Gastrocnemius medialis (tissue), 4 donors: ENCODE measurements around the gene GFER. TPM values are rescaled to one million over a fixed set of nuclear protein-coding genes. Genes with fewer than 3 reads are reported as not detected.
A peak's percentile ranks its signal among the peaks of the same experiment; 100 is the strongest.

ENCODE experiments used
- ATAC-seq, 2 donors: fragments of 150-250 bp; one replicate each; pipeline ENCODE4 v1.9.1; 2016
- DNase-seq, 2 donors: peaks; one replicate each; pipeline ENCODE4 v3.0.0-alpha.2; 2019
- H3K27ac ChIP-seq, 4 donors: fragments of 200-600 bp; sonication (generic); 1 replicate in 1 of 4; 2 replicates in 3 of 4; pipeline ENCODE4 v1.5.1; 2016 to 2018; ENCODE audit warnings: mild to moderate bottlenecking in 2 of 4, moderate library complexity in 1 of 4
- H3K27me3 ChIP-seq, 3 donors: fragments of 200-600 bp; sonication (generic) in 2 of 3; 1 replicate in 1 of 3; 2 replicates in 2 of 3; pipeline versions ENCODE4 v1.5.1 to v1.6.0; 2016 to 2019; ENCODE audit warnings: mild to moderate bottlenecking in 1 of 3, moderate library complexity in 1 of 3
- H3K36me3 ChIP-seq, 2 donors: fragments of 200-600 bp; sonication (generic) in 1 of 2; one replicate each; pipeline ENCODE4 v1.5.1; 2017 to 2018
- H3K4me1 ChIP-seq, 2 donors: fragments of 200-600 bp; sonication (generic) in 1 of 2; one replicate each; pipeline ENCODE4 v1.5.1; 2016 to 2017; ENCODE audit warnings: mild to moderate bottlenecking in 2 of 2
- H3K4me3 ChIP-seq, 4 donors: fragments of 200-600 bp; sonication (generic) in 3 of 4; 1 replicate in 1 of 4; 2 replicates in 3 of 4; pipeline ENCODE4 v1.5.1; 2016 to 2019; ENCODE audit warnings: mild to moderate bottlenecking in 2 of 4
- H3K9me3 ChIP-seq, 3 donors: fragments of 200-600 bp; sonication (generic) in 2 of 3; 1 replicate in 1 of 3; 2 replicates in 2 of 3; pipeline ENCODE4 v1.5.1; 2016 to 2019
- POLR2A ChIP-seq, 2 donors: fragments of 450-650 bp; IDR thresholded peaks; one replicate each; pipeline ENCODE4 v1.6.1; 2017; ENCODE audit warnings: antibody characterized with exemption in 2 of 2, mild to moderate bottlenecking in 2 of 2, moderate library complexity in 2 of 2
- in situ Hi-C, 4 donors: fragments of 200-750 bp; cut with MboI; loops; one replicate each; pipeline versions ENCODE4 v1.15.0 to v1.8.0; 2017; ENCODE audit warnings: low sequenced_read_pairs in 4 of 4
- intact Hi-C: fragments of 100-400 bp; cut with DNase I; formaldehyde crosslinking; loops from one replicate; pipeline ENCODE4 v1.15.1; 2023; ENCODE audit warnings: low total_unique reads
- total RNA-seq, 4 donors: library from RNA; depleted of rRNA; stranded (reverse); fragments of >200 nt; gene quantifications; one replicate each; pipeline versions ENCODE4 v1.1.0 to v1.2.3, GENCODE V29; 2016
- TF ChIP-seq, protein P1 (sequence below), 5 experiments: fragments of 450-650 bp in 3 of 5; fragments of 200-600 bp in 2 of 5; sonication (generic) in 2 of 5; IDR thresholded peaks in 4 of 5; conservative IDR thresholded peaks in 1 of 5; 1 replicate in 4 of 5; 2 replicates in 1 of 5; pipeline ENCODE4 v1.5.1; 2016 to 2019; ENCODE audit warnings: antibody characterized with exemption in 5 of 5, mild to moderate bottlenecking in 3 of 5, moderate library complexity in 3 of 5

GFER gene
- total RNA-seq, 4 donors from 2014 or later: 16.3 to 27.0 (median 20.1) TPM

DNA sequence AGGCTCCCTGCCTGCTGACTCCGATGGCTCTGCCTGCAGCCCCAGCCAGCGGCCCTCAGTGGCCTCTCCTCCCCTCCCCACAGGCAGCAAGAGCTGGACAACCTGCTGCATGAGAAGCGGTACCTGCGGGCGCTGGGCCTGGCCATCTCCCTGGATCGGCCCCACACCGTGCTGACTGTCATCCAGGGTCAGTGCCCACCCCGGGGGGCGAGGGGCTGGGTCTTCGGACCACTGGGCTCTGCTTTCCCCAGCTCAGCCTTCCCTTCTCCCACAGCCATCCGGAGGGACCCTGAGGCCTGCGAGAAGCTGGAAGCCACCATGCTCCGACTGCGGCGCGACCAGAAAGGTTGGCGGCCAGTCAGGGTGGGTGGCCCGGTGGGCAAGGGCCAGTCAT lies 6.1 kb upstream of the GFER start:
- intact Hi-C loops (no loop called here), in situ Hi-C loops (no loop called here)
- Histone ChIP-seq H3K36me3 (peaks cover 0 to 48% of the 10 kb centered on the region in 2 donors), H3K4me3 (no peak overlapping the region), H3K27me3 (no peaks in the 10 kb centered on the region), H3K4me1 (peaks cover 5 to 18% of the 10 kb centered on the region in 2 donors), H3K27ac (no peak overlapping the region), H3K9me3 (no peaks in the 10 kb centered on the region)
- no peak for ATAC-seq
- DNase-seq: no peak
- TF ChIP-seq, protein P1, sequence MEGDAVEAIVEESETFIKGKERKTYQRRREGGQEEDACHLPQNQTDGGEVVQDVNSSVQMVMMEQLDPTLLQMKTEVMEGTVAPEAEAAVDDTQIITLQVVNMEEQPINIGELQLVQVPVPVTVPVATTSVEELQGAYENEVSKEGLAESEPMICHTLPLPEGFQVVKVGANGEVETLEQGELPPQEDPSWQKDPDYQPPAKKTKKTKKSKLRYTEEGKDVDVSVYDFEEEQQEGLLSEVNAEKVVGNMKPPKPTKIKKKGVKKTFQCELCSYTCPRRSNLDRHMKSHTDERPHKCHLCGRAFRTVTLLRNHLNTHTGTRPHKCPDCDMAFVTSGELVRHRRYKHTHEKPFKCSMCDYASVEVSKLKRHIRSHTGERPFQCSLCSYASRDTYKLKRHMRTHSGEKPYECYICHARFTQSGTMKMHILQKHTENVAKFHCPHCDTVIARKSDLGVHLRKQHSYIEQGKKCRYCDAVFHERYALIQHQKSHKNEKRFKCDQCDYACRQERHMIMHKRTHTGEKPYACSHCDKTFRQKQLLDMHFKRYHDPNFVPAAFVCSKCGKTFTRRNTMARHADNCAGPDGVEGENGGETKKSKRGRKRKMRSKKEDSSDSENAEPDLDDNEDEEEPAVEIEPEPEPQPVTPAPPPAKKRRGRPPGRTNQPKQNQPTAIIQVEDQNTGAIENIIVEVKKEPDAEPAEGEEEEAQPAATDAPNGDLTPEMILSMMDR (IDR thresholded peaks at IDR 0.05 in 4 of 5, conservative IDR thresholded peaks at IDR 0.05 in 1 of 5): no peak
- no peak for TF ChIP-seq POLR2A (IDR thresholded peaks at IDR 0.05)

DNA sequence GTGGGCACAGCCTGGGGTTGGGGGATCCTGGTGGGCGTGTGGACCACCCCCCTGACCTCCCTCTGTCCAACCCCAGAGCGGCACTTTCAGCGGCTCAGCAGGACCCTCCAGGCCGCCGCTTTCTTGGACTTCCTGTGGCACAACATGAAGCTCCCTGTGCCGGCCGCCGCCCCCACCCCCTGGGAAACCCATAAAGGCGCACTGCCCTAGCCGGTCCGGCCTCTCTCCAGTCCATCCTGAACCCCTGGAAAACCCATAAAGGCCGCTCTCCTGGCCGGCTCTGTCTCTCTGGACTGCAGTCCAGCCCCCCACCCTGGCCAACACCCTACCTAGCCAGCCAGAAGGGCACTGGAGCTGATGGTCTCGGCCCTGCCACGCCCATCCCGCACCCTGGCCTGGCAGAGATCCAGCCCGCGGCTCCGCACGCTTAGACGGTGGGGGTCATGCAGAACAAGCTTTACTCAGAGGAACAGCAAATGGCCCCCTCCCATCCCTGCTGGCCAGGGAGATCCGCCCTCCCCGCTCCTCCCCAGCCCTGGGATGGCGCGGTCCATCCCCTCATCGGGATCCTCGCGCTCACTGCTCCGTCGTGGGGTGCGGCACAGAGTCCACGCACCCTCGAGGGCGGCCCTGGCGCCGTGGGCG lies 5.4 kb upstream of the GFER start:
- in situ Hi-C loops: no loop called here
- ATAC-seq: no peak
- Histone ChIP-seq H3K9me3 (no peaks in the 10 kb centered on the region), H3K27ac (no peak overlapping the region), H3K4me1 (peaks cover 7 to 11% of the 10 kb centered on the region in 2 donors), H3K36me3 (peaks cover 0 to 48% of the 10 kb centered on the region in 2 donors), H3K4me3 (no peak overlapping the region), H3K27me3 (no peaks in the 10 kb centered on the region)
- DNase-seq: no peak
- no peak for TF ChIP-seq POLR2A (IDR thresholded peaks at IDR 0.05)
- TF ChIP-seq, protein P1 (IDR thresholded peaks at IDR 0.05 in 4 of 5, conservative IDR thresholded peaks at IDR 0.05 in 1 of 5): no peak
- intact Hi-C loops: no loop called here

DNA sequence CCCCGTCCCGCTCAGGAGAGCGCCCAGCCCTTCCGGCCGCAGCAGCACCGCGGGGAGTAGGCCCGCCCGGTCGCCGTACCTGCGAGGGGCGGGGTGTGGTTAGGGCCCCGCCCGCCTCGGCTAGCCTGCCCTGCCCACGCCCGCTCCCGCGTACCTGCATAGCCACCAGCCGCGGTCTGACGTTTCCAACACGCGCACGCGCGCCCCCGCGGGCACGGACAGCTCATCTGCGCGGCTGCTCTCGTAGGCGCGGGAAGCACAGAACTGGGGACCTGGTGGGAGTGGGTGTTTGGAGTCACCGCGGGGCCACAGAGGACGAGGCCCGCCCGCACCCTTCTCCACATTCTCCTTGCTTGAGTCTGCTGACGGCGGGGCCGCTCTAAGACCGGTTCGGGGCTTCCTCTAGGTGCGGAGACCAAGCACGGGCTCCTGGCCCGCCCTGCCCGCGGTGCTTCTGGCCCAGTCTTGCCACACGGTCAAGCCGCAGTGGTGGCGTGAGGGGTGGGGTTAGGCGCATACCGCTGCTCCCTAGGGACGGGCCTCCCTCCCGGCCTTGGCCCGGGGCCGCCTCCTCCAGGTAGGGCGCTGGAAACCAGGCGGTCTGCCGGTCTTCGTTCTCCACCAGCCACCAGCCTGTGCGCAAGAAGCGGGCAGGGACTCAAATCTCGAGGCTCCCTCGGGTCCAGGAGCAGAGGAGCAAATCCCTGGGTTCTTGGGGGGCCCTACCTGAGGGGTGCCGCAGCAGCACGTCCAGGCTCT lies 4.5 kb upstream of the GFER start:
- Histone ChIP-seq H3K36me3 (peaks cover 0 to 44% of the 10 kb centered on the region in 2 donors), H3K4me1 (peaks cover 7 to 13% of the 10 kb centered on the region in 2 donors), H3K9me3 (no peaks in the 10 kb centered on the region), H3K4me3 (no peak overlapping the region), H3K27ac (no peak overlapping the region), H3K27me3 (no peaks in the 10 kb centered on the region)
- ATAC-seq (no peak), DNase-seq (no peak)
- in situ Hi-C loops: no loop called here
- intact Hi-C loops: loop anchor here (10.0 kb wide), 1 partner anchor 365 kb away; the partner anchor contains the start of genes CRAMP1 and IFT140
- no peak for TF ChIP-seq POLR2A (IDR thresholded peaks at IDR 0.05)

DNA sequence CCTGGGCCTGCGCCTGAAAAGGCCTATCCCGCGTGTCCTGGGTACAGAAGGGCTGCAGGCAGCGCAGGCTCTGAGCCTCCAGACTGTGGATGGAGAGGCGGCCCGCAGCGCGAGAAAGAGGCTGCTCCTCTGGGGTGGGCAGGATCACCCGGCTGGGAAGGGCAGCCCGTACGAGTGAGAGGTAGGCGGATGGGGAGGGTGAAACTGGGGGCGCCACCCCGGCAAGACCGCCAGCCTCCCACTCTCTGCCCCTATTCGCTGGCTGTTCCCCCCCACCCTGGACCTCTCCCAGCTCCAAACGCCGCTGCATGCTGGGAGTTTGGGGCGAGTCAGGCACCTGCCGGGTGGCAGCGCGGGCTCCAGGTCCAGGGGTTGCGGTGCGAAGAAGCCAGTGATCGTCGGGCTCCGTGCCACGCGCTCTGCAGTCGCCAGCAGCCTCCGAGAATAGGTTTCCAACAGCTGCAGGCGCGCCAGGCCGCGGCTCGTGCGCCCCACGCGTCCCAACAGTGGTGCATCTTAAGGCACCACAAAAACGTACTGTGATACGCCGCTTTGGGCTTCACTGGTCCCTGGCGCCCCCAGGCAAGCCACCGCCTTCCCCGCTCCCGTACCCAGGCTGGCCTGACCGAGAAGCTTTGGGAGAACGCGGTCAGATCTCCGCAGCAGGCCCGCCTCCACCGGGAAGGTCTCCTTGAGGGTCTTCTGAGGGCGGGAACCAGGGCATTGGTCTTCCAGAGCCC lies 3.8 kb upstream of the GFER start:
- peaks cover 0 to 37% of the 10 kb centered on the region in 2 donors for H3K36me3 ChIP-seq
- ATAC-seq (no peak), DNase-seq (peak in 1 of 2 donors; percentile 64)
- H3K4me1 ChIP-seq: peaks cover 13 to 21% of the 10 kb centered on the region in 2 donors
- no peaks in the 10 kb centered on the region for H3K27me3 ChIP-seq
- intact Hi-C loops (loop anchor here (10.0 kb wide), 1 partner anchor 365 kb away; the partner anchor contains the start of genes CRAMP1 and IFT140), in situ Hi-C loops (no loop called here)
- TF ChIP-seq POLR2A (IDR thresholded peaks at IDR 0.05): no peak
- TF ChIP-seq, protein P1 (IDR thresholded peaks at IDR 0.05 in 4 of 5, conservative IDR thresholded peaks at IDR 0.05 in 1 of 5): no peak
- no peaks in the 10 kb centered on the region for H3K9me3 ChIP-seq
- no peak overlapping the region for H3K4me3 ChIP-seq
- no peak overlapping the region for H3K27ac ChIP-seq

DNA sequence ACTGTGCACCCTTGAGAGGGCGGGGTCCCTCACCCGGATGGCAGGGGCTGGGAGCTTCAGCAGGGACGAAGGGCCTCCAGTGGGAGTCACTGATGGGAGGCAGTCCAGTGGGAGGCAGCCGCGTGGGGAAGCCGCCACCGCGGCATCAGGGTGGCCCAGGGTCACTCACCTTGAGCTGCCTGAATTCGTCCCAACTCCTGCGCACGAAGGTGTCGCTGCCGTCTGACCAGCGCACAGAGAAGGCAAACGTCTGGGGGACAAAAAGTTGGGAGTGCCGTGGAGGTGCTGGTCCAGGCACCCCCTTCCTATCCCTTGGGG lies 3.3 kb upstream of the GFER start:
- TF ChIP-seq POLR2A (IDR thresholded peaks at IDR 0.05): no peak
- TF ChIP-seq, protein P1 (IDR thresholded peaks at IDR 0.05 in 4 of 5, conservative IDR thresholded peaks at IDR 0.05 in 1 of 5): no peak
- H3K36me3 ChIP-seq: peaks cover 0 to 36% of the 10 kb centered on the region in 2 donors
- H3K27ac ChIP-seq: no peak overlapping the region
- DNase-seq (no peak), ATAC-seq (no peak)
- intact Hi-C loops (loop anchor here (10.0 kb wide), 1 partner anchor 366 kb away; the partner anchor contains the start of genes CRAMP1 and IFT140), in situ Hi-C loops (no loop called here)
- no peaks in the 10 kb centered on the region for H3K27me3 ChIP-seq
- no peaks in the 10 kb centered on the region for H3K9me3 ChIP-seq
- no peak overlapping the region for H3K4me3 ChIP-seq
- peaks cover 16 to 25% of the 10 kb centered on the region in 2 donors for H3K4me1 ChIP-seq
